Right lobe of liver (tissue), 6 donors: ENCODE measurements around the gene CLPTM1L. TPM values are rescaled to one million over a fixed set of nuclear protein-coding genes. Genes with fewer than 3 reads are reported as not detected.
A peak's percentile ranks its signal among the peaks of the same experiment; 100 is the strongest.
"Not testable (repeated sequence)": the region's sequence is repeated elsewhere in the genome, so short reads cannot be mapped to it uniquely, and the experiment has no call there.

Experiments used
- ATAC-seq, 4 donors: fragments of 200-7000 bp; cut with Tn5 transposase; one replicate each; pipeline ENCODE4 v1.9.1; 2020; ENCODE audit warnings: mild to moderate bottlenecking in 4 of 4, moderate library complexity in 4 of 4
- DNase-seq, 3 donors: peaks; one replicate each; pipeline ENCODE4 v3.0.0-alpha.2; 2020
- H3K27ac ChIP-seq, 3 donors: fragments of 200-600 bp; one replicate each; pipeline ENCODE4 v1.8.0; 2022
- H3K27me3 ChIP-seq, 2 donors: fragments of 200-600 bp; one replicate each; pipeline ENCODE4 v1.8.0; 2022
- H3K36me3 ChIP-seq, 4 donors: fragments of 200-600 bp; sonication (generic) in 1 of 4; one replicate each; pipeline versions ENCODE4 v1.5.1 to v1.8.0; 2017 to 2022; ENCODE audit warnings: control low read depth in 1 of 4
- H3K4me1 ChIP-seq, 4 donors: fragments of 200-600 bp; sonication (generic) in 1 of 4; one replicate each; pipeline versions ENCODE4 v1.5.1 to v1.8.0; 2017 to 2022; ENCODE audit warnings: control low read depth in 1 of 4
- H3K4me3 ChIP-seq, 3 donors: fragments of 200-600 bp; one replicate each; pipeline ENCODE4 v1.8.0; 2022
- H3K9me3 ChIP-seq, 4 donors: fragments of 200-600 bp; sonication (generic) in 1 of 4; one replicate each; pipeline versions ENCODE4 v1.5.1 to v1.8.0; 2017 to 2022; ENCODE audit warnings: control low read depth in 1 of 4
- CTCF ChIP-seq, 4 donors: fragments of 200-600 bp in 3 of 4; fragments of 450-650 bp in 1 of 4; IDR thresholded peaks; one replicate each; pipeline versions ENCODE4 v1.5.1 to v1.8.0; 2016 to 2022; ENCODE audit warnings: antibody characterized with exemption in 4 of 4, mild to moderate bottlenecking in 2 of 4
- POLR2A ChIP-seq: fragments of 450-650 bp; IDR thresholded peaks from one replicate; pipeline ENCODE4 v1.6.1; 2017; ENCODE audit warnings: antibody characterized with exemption, mild to moderate bottlenecking
- WGBS: methylation state at CpG from one replicate; pipeline ENCODE4 v1.1.6; 2018; ENCODE audit warnings: low coverage, low lambda C conversion rate; ENCODE audit not compliant: insufficient coverage; ENCODE audit errors: missing lambda C conversion rate; 5-methylcytosine and 5-hydroxymethylcytosine counted together
- intact Hi-C, 2 donors: fragments of 100-400 bp; cut with DNase I; formaldehyde crosslinking; loops; one replicate each; pipeline versions ENCODE4 v1.11.2 to v1.14.1; 2022
- total RNA-seq, 6 experiments: library from RNA; depleted of rRNA in 2 of 6; stranded (reverse); fragments of >200 nt in 2 of 6; fragmentation: NEBNext Ultra II Directional in 3 of 6; extraction: Animal tissue kit (Norgen Biotek cat#: 25700) in 3 of 6; gene quantifications; one replicate each; pipeline versions ENCODE4 v1.1.0 to v1.2.4, GENCODE V29; 2016 to 2023
- donor health status: DM: no; HTN: yes; CAD: no.
- donor health status: DM: no; HTN: no; CAD: no.
- donor health status: DM: no; HTN: no; CAD: no.
- donor health status: DM: no; HTN: yes; CAD: no.
- donor health status: DM: no; HTN: yes; CAD: no.

Gene CLPTM1L
- total RNA-seq, 6 experiments from 2014 or later: 63.8 to 155 (median 128) TPM

- no peaks in the 10 kb centered on the region for H3K9me3 ChIP-seq
- no peaks in the 10 kb centered on the region for H3K36me3 ChIP-seq
- DNase-seq (no peak), ATAC-seq (no peak)
- H3K4me1 ChIP-seq: no peaks in the 10 kb centered on the region
- intact Hi-C loops: no loop called here
- no peak overlapping the region for H3K27ac ChIP-seq
- WGBS: 91% methylated on average over 20 of the region's 25 CpGs
- TF ChIP-seq CTCF (IDR thresholded peaks at IDR 0.05) (no peak), POLR2A (no peak)
- no peak overlapping the region for H3K4me3 ChIP-seq
- no peaks in the 10 kb centered on the region for H3K27me3 ChIP-seq
Measured at GRCh38 chr5:1285883-1286291, 59.0 kb downstream of the CLPTM1L start.

- intact Hi-C loops: no loop called here
- Histone ChIP-seq H3K4me3 (no peak overlapping the region), H3K27ac (no peak overlapping the region), H3K9me3 (no peaks in the 10 kb centered on the region), H3K4me1 (no peaks in the 10 kb centered on the region), H3K36me3 (no peaks in the 10 kb centered on the region), H3K27me3 (no peaks in the 10 kb centered on the region)
- 83% methylated on average over 5 of the region's 12 CpGs for WGBS
- DNase-seq: no peak
- no peak for ATAC-seq
- TF ChIP-seq POLR2A: no peak
- TF ChIP-seq CTCF (IDR thresholded peaks at IDR 0.05): no peak
Measured at GRCh38 chr5:1285141-1285540, 59.8 kb downstream of the CLPTM1L start.

GRCh38 chr5:1284336-1284970 is 60.4 kb downstream of the CLPTM1L start:
- H3K4me1 ChIP-seq, H3K4me3 ChIP-seq, H3K27me3 ChIP-seq, intact Hi-C loops, DNase-seq, H3K36me3 ChIP-seq, H3K9me3 ChIP-seq, ATAC-seq, H3K27ac ChIP-seq: not testable (repeated sequence)
- WGBS: 74% methylated on average over 11 of the region's 27 CpGs

GRCh38 chr5:1283729-1284041 is 61.2 kb downstream of the CLPTM1L start:
- ATAC-seq, DNase-seq, H3K27ac ChIP-seq: not testable (repeated sequence)

GRCh38 chr5:1282993-1283728 is 61.7 kb downstream of the CLPTM1L start:
- intact Hi-C loops, H3K36me3 ChIP-seq, H3K4me3 ChIP-seq, H3K9me3 ChIP-seq, ATAC-seq, H3K4me1 ChIP-seq, H3K27ac ChIP-seq, H3K27me3 ChIP-seq: not testable (repeated sequence)
- peak in 1 of 3 donors; percentile 17 for DNase-seq
- 60% methylated on average over 3 of the region's 40 CpGs for WGBS

More at GRCh38 chr5:1283729-1284041, 61.2 kb downstream of the CLPTM1L start:
- WGBS: 81% methylated on average over 11 of the region's 16 CpGs
- H3K4me3 ChIP-seq, intact Hi-C loops, H3K9me3 ChIP-seq, H3K36me3 ChIP-seq, H3K4me1 ChIP-seq, H3K27me3 ChIP-seq: not testable (repeated sequence)
